Glutamatergic neuron (in vitro differentiated cells): ENCODE measurements around the gene BMPR1A. TPM values are rescaled to one million over a fixed set of nuclear protein-coding genes. Genes with fewer than 3 reads are reported as not detected.

Source experiments
- DNase-seq: peaks from one replicate; pipeline ENCODE4 v3.0.0; 2022
- H3K27ac Mint-ChIP-seq: one replicate; pipeline ENCODE4 v1.8.0; 2020; ENCODE audit warnings: mild to moderate bottlenecking, mixed read lengths, inconsistent platforms; ENCODE audit not compliant: unreplicated experiment
- H3K27me3 Mint-ChIP-seq: one replicate; pipeline ENCODE4 v1.8.0; 2020; ENCODE audit warnings: mild to moderate bottlenecking, moderate library complexity, mixed read lengths, inconsistent platforms; ENCODE audit not compliant: unreplicated experiment
- H3K36me3 Mint-ChIP-seq: one replicate; pipeline ENCODE4 v1.8.0; 2020; ENCODE audit warnings: mild to moderate bottlenecking, mixed read lengths, inconsistent platforms; ENCODE audit not compliant: unreplicated experiment
- H3K4me1 Mint-ChIP-seq: one replicate; pipeline ENCODE4 v1.8.0; 2020; ENCODE audit warnings: mild to moderate bottlenecking, low read depth, mixed read lengths, inconsistent platforms; ENCODE audit not compliant: unreplicated experiment
- H3K4me3 Mint-ChIP-seq: one replicate; pipeline ENCODE4 v1.8.0; 2020; ENCODE audit warnings: mild to moderate bottlenecking, mixed read lengths, inconsistent platforms; ENCODE audit not compliant: unreplicated experiment
- H3K9me3 Mint-ChIP-seq: one replicate; pipeline ENCODE4 v1.8.0; 2020; ENCODE audit warnings: mild to moderate bottlenecking, moderate library complexity, mixed read lengths, inconsistent platforms; ENCODE audit not compliant: unreplicated experiment
- total RNA-seq: library from RNA; stranded (reverse); fragmentation: NEBNext Ultra II Directional; extraction: Animal tissue kit (Norgen Biotek cat#: 25700); gene quantifications from one replicate; pipeline ENCODE4 v1.2.1, GENCODE V29; 2021; ENCODE audit not compliant: unreplicated experiment
- TF ChIP-seq, protein P1 (sequence below): fragments of 200-600 bp; sonication (generic); IDR thresholded peaks from one replicate; pipeline ENCODE4 v1.5.0; 2021; ENCODE audit not compliant: partially characterized antibody, unreplicated experiment

Gene BMPR1A
- total RNA-seq, 1 donor from 2014 or later = 27.7 TPM

DNA sequence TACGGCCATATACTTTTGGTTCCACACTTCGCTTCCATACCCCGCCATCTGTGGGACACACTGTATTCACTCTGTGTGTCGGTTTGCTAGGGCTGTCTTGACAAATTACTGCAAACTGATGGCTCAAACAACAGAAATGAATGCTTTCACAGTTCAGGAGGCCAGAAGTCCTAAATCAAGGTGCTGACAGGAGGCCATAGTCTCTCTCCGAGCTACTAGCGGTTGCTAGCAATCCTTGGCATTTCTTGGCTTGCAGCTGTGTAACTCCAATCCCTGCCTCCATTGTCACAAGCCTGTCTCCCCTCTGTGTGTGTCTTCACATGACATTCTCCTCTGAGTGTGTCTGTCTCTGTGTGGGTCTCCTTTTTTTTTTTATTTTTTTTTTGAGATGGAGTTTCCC lies 28.9 kb upstream of the BMPR1A start:
- peaks cover 1% of the 10 kb centered on the region for H3K9me3 Mint-ChIP-seq
- no peak overlapping the region for H3K27ac Mint-ChIP-seq
- no peaks in the 10 kb centered on the region for H3K4me1 Mint-ChIP-seq
- H3K36me3 Mint-ChIP-seq = peaks cover 6% of the 10 kb centered on the region
- TF ChIP-seq, protein P1, sequence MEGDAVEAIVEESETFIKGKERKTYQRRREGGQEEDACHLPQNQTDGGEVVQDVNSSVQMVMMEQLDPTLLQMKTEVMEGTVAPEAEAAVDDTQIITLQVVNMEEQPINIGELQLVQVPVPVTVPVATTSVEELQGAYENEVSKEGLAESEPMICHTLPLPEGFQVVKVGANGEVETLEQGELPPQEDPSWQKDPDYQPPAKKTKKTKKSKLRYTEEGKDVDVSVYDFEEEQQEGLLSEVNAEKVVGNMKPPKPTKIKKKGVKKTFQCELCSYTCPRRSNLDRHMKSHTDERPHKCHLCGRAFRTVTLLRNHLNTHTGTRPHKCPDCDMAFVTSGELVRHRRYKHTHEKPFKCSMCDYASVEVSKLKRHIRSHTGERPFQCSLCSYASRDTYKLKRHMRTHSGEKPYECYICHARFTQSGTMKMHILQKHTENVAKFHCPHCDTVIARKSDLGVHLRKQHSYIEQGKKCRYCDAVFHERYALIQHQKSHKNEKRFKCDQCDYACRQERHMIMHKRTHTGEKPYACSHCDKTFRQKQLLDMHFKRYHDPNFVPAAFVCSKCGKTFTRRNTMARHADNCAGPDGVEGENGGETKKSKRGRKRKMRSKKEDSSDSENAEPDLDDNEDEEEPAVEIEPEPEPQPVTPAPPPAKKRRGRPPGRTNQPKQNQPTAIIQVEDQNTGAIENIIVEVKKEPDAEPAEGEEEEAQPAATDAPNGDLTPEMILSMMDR = no peak
- peaks cover 5% of the 10 kb centered on the region for H3K27me3 Mint-ChIP-seq
- no peak for DNase-seq
- no peak overlapping the region for H3K4me3 Mint-ChIP-seq

DNA sequence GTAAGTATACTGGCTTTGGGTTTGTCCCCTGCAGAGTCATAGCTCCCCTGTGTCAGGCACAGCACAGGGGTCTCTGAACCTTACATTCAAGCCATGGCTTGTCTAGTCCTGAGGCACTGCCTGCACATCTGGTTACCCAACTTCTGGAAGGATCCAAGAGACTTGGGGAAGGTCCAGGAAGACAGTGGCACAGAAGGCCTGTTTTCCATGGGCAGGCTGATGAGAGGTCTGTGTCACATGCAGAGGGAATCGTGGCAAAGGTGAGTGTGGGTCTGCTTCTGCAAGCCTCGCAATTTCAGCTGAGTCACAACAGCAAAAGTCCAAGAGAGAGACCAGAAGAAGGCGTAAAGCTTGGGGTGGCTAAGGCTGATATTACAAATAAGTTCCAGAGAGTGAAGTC lies 28.4 kb upstream of the BMPR1A start:
- Mint-ChIP-seq H3K27ac (no peak overlapping the region), H3K36me3 (peaks cover 6% of the 10 kb centered on the region), H3K9me3 (peaks cover 1% of the 10 kb centered on the region), H3K4me1 (peaks cover 2% of the 10 kb centered on the region), H3K27me3 (peaks cover 5% of the 10 kb centered on the region), H3K4me3 (no peak overlapping the region)
- TF ChIP-seq, protein P1 = no peak
- DNase-seq = no peak

DNA sequence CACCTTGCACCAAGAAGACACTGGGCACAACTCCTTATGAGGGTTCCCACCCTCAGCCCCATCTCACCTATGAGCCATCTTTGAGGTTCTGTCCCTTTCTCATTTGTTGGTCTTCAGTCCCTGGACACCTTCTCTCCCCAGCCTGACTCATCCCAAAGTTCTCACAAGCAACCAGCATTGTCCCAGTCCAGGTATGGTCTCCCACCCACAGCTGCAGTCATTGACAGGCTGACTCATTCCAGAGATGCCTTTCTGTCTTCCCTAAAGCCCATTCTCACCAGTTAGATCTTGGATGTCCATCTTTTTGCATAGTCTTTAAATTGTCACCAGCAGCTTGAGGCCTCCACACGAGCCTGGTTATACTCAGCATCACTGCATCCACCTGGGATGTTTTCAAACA lies 26.7 kb upstream of the BMPR1A start:
- Mint-ChIP-seq H3K4me3 (no peak overlapping the region), H3K27me3 (peaks cover 5% of the 10 kb centered on the region), H3K4me1 (peaks cover 2% of the 10 kb centered on the region), H3K36me3 (peaks cover 6% of the 10 kb centered on the region), H3K27ac (no peak overlapping the region), H3K9me3 (peaks cover 1% of the 10 kb centered on the region)
- no peak for DNase-seq
- TF ChIP-seq, protein P1 = no peak

DNA sequence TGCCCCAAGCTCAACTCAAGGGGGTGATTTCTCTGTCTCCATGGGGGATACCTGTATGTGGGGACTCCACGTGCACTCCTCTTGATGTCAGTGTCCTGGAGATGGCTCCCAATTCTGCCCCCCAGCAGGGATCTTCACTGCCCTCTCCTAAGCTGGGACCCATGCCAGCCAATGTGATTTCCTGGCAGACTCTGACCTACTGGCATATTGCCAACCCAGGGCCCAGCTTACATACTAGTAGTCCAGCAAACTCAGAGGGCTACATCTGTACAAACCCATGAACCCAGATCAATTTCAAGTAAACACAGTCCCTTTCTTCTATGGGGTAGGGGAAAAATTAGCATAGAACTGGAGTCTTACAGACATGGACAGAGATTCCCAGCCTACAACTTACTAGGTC lies 26.2 kb upstream of the BMPR1A start:
- H3K4me3 Mint-ChIP-seq = no peak overlapping the region

DNA sequence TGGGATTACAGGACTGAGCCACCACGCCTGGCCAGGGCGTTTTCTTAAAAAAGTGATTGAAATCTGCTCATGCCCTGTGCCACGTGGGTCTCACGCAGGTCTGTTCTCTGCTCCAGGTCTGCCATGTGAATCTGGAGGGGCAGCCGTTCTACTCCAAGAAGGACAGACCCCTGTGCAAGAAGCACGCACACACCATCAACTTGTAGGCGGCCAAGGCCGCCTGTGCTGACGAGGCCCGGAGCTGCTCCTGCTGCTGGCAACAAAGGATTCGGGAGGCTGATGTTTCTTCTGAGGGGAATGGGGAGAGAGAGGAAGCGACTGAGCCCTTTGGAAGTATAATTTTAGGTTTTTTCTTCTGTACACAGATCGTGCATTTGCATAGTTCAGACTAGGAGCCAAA lies 23.6 kb upstream of the BMPR1A start:
- H3K27ac Mint-ChIP-seq = no peak overlapping the region
- peaks cover 6% of the 10 kb centered on the region for H3K36me3 Mint-ChIP-seq
- peaks cover 5% of the 10 kb centered on the region for H3K27me3 Mint-ChIP-seq
- DNase-seq = no peak
- H3K9me3 Mint-ChIP-seq = peaks cover 1% of the 10 kb centered on the region
- no peak overlapping the region for H3K4me3 Mint-ChIP-seq
- TF ChIP-seq, protein P1 = no peak
- H3K4me1 Mint-ChIP-seq = peaks cover 2% of the 10 kb centered on the region

More for the DNA sequence above, 26.2 kb upstream of the BMPR1A start:
- peaks cover 2% of the 10 kb centered on the region for H3K4me1 Mint-ChIP-seq
- H3K27me3 Mint-ChIP-seq = peaks cover 5% of the 10 kb centered on the region
- DNase-seq = no peak
- peaks cover 1% of the 10 kb centered on the region for H3K9me3 Mint-ChIP-seq
- peaks cover 6% of the 10 kb centered on the region for H3K36me3 Mint-ChIP-seq
- H3K27ac Mint-ChIP-seq = no peak overlapping the region
- TF ChIP-seq, protein P1 = no peak
